ENCODE data around the gene NEDD1.

NEDD1 gene

DNA sequence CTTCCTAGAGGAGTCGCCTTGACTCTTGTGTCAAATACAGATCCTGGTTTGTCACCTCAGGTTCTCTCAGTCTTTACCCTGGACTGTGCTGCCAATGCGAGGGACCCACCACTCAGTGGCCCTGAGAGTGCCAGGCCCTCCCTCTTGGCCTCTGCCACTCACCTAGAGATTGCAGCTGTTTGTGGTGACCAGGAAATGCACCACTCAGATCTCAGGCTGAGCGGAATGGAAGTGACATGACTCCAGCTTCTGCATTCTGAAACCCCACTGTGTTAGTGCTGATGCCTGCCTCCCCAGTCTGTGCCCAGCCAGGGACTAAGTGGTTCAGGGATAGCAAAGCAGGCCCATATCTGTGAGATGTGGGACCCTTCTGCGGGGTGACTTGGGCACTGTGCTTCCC is 27.8 kb upstream of the NEDD1 start:
- H3K4me1 ChIP-seq: no peaks in the 10 kb centered on the region
- TF ChIP-seq, protein P1, sequence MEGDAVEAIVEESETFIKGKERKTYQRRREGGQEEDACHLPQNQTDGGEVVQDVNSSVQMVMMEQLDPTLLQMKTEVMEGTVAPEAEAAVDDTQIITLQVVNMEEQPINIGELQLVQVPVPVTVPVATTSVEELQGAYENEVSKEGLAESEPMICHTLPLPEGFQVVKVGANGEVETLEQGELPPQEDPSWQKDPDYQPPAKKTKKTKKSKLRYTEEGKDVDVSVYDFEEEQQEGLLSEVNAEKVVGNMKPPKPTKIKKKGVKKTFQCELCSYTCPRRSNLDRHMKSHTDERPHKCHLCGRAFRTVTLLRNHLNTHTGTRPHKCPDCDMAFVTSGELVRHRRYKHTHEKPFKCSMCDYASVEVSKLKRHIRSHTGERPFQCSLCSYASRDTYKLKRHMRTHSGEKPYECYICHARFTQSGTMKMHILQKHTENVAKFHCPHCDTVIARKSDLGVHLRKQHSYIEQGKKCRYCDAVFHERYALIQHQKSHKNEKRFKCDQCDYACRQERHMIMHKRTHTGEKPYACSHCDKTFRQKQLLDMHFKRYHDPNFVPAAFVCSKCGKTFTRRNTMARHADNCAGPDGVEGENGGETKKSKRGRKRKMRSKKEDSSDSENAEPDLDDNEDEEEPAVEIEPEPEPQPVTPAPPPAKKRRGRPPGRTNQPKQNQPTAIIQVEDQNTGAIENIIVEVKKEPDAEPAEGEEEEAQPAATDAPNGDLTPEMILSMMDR (IDR thresholded peaks at IDR 0.05; ENCODE audit: low read depth, low read length): no peak
- DNase-seq: no peak

GRCh38 chr12:96880220-96880619 is 26.8 kb upstream of the NEDD1 start:
- TF ChIP-seq, protein P1 (IDR thresholded peaks at IDR 0.05; ENCODE audit: low read depth, low read length): no peak

More for the DNA sequence above, 27.8 kb upstream of the NEDD1 start:
- Histone ChIP-seq H3K4me3 (ENCODE audit: low read depth, low read length) (no peak overlapping the region), H3K9me3 (no peaks in the 10 kb centered on the region), H3K27me3 (0 out of 2 replicates have a peak, but pooled peaks cover 2% of the 10 kb centered on the region), H3K36me3 (no peaks in the 10 kb centered on the region)

GRCh38 chr12:96881608-96882007 is 25.4 kb upstream of the NEDD1 start:
- no peaks in the 10 kb centered on the region for H3K9me3 ChIP-seq
- H3K4me1 ChIP-seq: no peaks in the 10 kb centered on the region
- H3K4me3 ChIP-seq (ENCODE audit: low read depth, low read length): no peak overlapping the region
- TF ChIP-seq, protein P1 (IDR thresholded peaks at IDR 0.05; ENCODE audit: low read depth, low read length): no peak
- 0 out of 2 replicates have a peak, but pooled peaks cover 2% of the 10 kb centered on the region for H3K27me3 ChIP-seq
- no peak for DNase-seq
- no peaks in the 10 kb centered on the region for H3K36me3 ChIP-seq

More at GRCh38 chr12:96880220-96880619, 26.8 kb upstream of the NEDD1 start:
- H3K4me1 ChIP-seq: no peaks in the 10 kb centered on the region
- H3K36me3 ChIP-seq: no peaks in the 10 kb centered on the region
- no peak overlapping the region for H3K4me3 ChIP-seq (ENCODE audit: low read depth, low read length)
- no peak for DNase-seq
- H3K27me3 ChIP-seq: 0 out of 2 replicates have a peak, but pooled peaks cover 2% of the 10 kb centered on the region
- no peaks in the 10 kb centered on the region for H3K9me3 ChIP-seq

DNA sequence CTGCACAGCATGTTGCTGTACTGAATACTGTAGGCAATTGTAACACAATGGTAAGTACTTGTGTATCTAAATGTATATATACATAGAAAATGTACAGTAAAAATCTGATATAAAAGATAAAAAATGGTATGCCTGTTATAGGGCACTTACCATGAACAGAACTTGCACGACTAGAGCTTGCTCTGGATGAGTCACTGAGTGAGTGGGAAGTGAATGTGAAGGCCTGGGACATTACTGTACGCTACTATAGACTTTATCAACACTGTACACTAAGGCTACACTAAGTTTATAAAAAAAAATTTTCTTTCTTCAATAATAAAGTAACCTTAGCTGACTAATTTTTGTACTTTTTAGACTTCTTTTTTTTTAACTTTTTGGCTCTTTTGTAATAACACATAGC is 24.2 kb upstream of the NEDD1 start:
- H3K4me3 ChIP-seq (ENCODE audit: low read depth, low read length): no peak overlapping the region
- DNase-seq: no peak

DNA sequence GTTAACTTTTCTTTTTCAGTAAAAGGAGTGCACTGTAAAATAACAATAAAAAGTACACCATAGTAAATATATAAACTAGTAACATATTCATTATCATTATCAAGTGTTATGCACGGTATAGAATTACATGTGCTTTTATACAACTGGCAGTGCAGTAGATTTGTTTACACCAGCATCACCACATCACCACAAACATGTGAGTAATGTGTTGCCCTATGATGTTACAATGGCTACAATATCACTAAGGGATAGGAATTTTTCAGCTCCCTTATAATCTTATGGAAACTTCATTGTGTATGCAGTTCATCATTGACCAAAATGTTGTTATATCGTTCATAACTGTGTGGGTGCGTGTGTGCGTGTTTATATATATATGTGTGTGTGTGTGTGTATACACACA is 23.5 kb upstream of the NEDD1 start:
- no peaks in the 10 kb centered on the region for H3K36me3 ChIP-seq
- no peak overlapping the region for H3K4me3 ChIP-seq (ENCODE audit: low read depth, low read length)
- H3K27me3 ChIP-seq: 0 out of 2 replicates have a peak, but pooled peaks cover 2% of the 10 kb centered on the region
- no peaks in the 10 kb centered on the region for H3K9me3 ChIP-seq
- TF ChIP-seq, protein P1 (IDR thresholded peaks at IDR 0.05; ENCODE audit: low read depth, low read length): no peak
- H3K4me1 ChIP-seq: no peaks in the 10 kb centered on the region
- no peak for DNase-seq

More for the DNA sequence above, 24.2 kb upstream of the NEDD1 start:
- no peaks in the 10 kb centered on the region for H3K4me1 ChIP-seq
- H3K27me3 ChIP-seq: 0 out of 2 replicates have a peak, but pooled peaks cover 2% of the 10 kb centered on the region
- no peaks in the 10 kb centered on the region for H3K36me3 ChIP-seq
- no peaks in the 10 kb centered on the region for H3K9me3 ChIP-seq
- TF ChIP-seq, protein P1 (IDR thresholded peaks at IDR 0.05; ENCODE audit: low read depth, low read length): no peak

GRCh38 chr12:96886998-96887677 is 19.9 kb upstream of the NEDD1 start:
- no peaks in the 10 kb centered on the region for H3K9me3 ChIP-seq
- H3K4me3 ChIP-seq (ENCODE audit: low read depth, low read length): no peak overlapping the region
- no peaks in the 10 kb centered on the region; the same call in 1 of the 2 replicates for H3K27me3 ChIP-seq
- no peak for DNase-seq
- H3K36me3 ChIP-seq: no peaks in the 10 kb centered on the region
- no peaks in the 10 kb centered on the region for H3K4me1 ChIP-seq
- TF ChIP-seq, protein P1 (IDR thresholded peaks at IDR 0.05; ENCODE audit: low read depth, low read length): no peak
